GM12801 (cell line): ENCODE measurements around the gene ENOX2.

Experiments used
- TF ChIP-seq, protein P1 (sequence below): IDR thresholded peaks from one replicate; pipeline ENCODE4 v1.5.1; 2011; ENCODE audit warnings: control low read depth; ENCODE audit not compliant: insufficient read length; ENCODE audit errors: extremely low read depth

The ENOX2 gene

DNA sequence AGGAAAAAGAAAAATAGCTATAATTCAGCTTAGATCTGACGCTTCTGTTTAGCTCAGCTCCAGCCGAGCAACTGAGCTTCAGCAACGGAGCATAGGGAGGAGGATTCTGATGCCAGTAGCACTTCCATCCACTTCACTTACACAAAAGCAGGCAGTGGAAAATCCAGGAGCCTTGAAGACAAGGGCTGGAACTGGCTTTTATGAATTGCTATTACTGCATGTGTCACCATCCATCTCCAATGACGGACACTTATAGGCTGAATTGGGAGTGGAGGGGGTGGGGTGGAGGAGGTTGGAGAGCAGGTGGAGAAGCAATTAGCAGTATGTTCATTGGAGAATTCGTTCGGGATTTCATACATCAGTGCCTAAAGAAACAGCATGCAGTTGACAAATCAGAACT lies 15.6 kb downstream of the ENOX2 start:
- TF ChIP-seq, protein P1, sequence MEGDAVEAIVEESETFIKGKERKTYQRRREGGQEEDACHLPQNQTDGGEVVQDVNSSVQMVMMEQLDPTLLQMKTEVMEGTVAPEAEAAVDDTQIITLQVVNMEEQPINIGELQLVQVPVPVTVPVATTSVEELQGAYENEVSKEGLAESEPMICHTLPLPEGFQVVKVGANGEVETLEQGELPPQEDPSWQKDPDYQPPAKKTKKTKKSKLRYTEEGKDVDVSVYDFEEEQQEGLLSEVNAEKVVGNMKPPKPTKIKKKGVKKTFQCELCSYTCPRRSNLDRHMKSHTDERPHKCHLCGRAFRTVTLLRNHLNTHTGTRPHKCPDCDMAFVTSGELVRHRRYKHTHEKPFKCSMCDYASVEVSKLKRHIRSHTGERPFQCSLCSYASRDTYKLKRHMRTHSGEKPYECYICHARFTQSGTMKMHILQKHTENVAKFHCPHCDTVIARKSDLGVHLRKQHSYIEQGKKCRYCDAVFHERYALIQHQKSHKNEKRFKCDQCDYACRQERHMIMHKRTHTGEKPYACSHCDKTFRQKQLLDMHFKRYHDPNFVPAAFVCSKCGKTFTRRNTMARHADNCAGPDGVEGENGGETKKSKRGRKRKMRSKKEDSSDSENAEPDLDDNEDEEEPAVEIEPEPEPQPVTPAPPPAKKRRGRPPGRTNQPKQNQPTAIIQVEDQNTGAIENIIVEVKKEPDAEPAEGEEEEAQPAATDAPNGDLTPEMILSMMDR = no peak

DNA sequence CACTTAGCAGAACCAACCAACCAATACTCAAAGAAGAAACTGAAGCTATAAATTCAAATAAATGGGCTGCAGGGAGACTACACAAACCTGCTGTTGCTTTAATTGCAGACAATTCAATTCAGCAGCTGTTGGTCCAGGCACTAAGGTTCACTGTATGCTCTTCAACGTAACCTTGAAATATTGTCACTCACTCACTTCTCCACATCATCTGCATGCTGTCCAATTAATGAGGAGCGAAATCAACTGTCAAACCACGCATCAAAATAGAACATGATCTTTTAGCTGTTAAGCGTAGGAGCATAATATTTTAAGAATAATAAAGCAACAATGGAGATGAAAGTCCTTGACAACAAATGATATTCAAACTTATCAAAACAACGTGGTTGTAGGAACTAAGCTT lies 17.0 kb downstream of the ENOX2 start:
- TF ChIP-seq, protein P1 = no peak

DNA sequence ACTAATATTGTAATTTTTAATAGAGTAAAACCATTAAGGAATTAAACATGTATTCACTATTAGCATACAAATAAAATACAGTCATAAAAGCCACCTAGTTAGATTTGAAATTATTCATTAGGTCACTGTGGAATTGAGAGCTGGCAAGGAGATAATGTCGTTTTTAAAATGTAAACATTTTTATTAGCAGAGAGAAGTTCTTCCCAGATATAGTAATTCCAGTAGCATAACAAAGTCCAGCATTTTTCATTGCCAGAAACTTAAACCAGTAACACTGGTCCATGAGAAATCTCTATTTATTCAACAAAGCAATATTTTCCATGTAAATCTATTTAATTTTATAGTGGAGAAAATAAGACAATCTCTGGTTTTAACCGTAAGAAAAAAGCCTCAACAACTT lies 17.5 kb downstream of the ENOX2 start:
- TF ChIP-seq, protein P1 = no peak

DNA sequence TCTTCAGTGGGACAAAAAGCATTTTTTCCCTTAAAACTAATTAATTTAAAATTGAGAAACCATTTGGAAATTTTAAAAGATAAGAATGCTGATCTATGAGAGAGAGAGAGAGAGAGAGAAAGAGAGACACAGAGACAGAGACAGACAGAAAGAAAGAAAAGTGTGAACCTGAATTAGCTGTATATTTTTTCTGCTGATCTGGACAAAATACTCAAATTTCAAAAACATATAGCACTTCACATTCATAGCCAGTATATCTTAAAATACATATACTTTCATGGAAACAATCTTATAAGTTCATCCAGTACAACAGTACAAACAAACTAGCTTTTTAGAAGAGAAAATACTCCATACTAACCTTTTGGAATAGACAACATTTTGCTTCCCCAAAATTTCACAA lies 18.4 kb downstream of the ENOX2 start:
- TF ChIP-seq, protein P1 = no peak

DNA sequence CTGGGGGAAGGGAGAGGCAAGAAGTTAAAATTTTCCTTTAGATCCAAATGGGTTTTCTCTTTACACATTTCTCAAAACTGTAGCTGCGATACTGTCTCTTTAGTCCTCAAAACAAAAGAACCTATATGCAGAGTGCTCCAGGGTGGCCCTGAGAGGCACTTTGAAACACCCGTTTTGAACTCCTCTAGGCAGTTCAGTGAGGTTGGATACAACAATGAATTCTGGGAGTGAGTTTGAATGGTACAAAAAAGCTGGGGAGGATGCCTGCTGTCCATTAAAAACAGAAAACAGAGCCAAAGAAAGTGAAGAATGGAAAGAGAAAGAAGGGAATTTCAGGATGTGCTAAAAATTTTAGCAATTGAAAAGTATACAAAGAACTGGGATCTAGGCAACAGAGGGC lies 23.1 kb downstream of the ENOX2 start:
- TF ChIP-seq, protein P1 = no peak

DNA sequence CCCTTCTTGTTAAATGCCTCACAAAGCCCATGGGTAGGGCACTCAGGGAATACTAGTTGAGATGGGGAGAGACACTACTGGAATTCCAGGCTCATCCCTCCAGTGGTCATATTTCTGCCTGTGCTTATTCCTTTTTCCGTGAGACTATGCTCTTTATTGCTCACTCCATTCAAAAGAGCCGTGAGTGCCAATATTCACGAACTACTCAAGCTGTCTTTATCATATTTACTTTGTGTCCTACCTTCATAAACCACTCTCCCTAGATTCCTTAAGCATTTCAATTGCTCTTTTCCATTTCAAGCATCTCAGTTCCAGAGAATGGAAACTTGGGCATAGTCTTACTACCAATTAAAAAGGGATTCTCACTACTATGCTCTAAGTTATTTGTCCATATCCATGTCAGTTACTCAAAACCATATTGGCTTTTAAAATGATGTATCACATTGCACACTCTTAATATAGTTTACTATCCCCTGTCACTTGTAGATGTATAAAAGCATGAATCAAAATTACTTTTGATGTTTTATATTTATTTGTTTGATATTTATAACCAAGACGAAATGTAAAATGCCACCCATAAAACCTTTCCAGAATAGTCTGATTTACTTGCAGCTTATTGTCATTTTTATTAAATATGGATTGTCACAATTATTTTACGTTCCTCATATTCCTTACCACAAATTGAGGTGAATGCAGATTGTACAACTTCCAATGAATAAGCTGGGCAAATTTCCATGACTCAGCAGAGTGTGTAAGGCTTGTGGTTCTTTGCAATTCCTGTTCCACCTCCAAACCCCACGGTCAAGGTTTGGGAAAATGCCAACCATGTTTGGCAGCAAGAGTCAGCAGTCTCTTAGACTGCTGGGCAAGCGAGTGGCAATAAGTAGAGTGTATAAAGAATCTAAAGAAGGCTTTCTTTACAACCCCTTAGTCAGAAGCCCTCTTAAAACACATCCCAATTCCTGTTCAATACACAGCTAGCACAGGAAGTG lies 24.4 kb downstream of the ENOX2 start:
- TF ChIP-seq, protein P1 = no peak

DNA sequence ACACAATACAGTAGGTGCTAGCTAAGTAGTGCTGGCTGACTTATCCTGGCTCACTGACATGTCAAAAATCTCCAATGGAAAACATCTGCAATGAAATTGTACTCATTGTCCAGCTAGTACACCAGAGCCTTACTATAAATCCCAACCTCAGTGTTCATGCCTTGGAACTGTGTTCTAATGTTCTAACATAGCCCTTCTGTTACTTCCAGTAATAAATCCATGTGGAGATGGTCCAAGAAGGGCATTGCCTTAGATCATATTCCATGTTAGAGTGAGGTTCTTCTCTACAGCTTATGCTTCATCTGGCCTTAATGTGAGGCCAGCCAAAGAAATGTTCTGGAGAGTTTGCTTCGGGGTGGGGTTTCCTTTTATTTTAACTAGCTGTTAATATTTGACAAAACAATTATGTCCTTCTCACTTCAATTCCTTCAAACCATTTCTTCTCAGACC lies 25.1 kb downstream of the ENOX2 start:
- TF ChIP-seq, protein P1 = no peak
